ENCODE data around the gene STAC3.

The STAC3 gene

DNA sequence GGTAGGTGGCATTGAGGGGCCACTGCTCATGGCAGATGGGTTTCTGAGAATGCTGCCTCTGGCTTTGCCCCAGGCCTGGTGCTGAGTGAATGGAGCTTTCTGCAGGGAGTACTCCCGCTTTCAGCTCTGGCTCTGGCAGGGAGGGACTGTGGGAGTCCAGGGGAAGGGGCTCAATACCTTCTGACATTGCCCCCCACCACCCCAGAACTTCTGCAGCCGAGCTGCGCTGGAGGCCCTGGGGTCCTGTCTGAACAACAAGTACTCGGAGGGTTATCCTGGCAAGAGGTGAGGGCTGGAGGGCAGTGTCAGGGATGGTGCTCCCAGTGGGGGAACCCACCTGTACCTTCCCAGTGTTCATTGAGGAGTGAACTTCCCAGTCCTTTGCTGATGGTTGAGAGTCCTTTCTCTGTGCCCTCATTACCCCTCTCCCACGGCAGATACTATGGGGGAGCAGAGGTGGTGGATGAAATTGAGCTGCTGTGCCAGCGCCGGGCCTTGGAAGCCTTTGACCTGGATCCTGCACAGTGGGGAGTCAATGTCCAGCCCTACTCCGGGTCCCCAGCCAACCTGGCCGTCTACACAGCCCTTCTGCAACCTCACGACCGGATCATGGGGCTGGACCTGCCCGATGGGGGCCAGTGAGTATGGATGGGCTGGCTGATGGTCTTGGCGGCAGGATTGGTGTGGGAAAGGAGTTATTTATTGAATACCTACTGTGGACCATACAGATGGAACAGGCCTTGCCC, 19.5 kb downstream of the STAC3 start:
- DNase-seq = no peak
- H3K4me1 ChIP-seq = peaks cover 21% of the 10 kb centered on the region
- no peaks in the 10 kb centered on the region for H3K9me3 ChIP-seq
- H3K4me3 ChIP-seq (ENCODE audit: low read depth, low read length) = peak overlapping the region; percentile 89
- peaks cover 37% of the 10 kb centered on the region for H3K36me3 ChIP-seq
- H3K27me3 ChIP-seq = peaks cover 22% of the 10 kb centered on the region
- TF ChIP-seq, protein P1, sequence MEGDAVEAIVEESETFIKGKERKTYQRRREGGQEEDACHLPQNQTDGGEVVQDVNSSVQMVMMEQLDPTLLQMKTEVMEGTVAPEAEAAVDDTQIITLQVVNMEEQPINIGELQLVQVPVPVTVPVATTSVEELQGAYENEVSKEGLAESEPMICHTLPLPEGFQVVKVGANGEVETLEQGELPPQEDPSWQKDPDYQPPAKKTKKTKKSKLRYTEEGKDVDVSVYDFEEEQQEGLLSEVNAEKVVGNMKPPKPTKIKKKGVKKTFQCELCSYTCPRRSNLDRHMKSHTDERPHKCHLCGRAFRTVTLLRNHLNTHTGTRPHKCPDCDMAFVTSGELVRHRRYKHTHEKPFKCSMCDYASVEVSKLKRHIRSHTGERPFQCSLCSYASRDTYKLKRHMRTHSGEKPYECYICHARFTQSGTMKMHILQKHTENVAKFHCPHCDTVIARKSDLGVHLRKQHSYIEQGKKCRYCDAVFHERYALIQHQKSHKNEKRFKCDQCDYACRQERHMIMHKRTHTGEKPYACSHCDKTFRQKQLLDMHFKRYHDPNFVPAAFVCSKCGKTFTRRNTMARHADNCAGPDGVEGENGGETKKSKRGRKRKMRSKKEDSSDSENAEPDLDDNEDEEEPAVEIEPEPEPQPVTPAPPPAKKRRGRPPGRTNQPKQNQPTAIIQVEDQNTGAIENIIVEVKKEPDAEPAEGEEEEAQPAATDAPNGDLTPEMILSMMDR (IDR thresholded peaks at IDR 0.05; ENCODE audit: low read depth, low read length) = no peak

DNA sequence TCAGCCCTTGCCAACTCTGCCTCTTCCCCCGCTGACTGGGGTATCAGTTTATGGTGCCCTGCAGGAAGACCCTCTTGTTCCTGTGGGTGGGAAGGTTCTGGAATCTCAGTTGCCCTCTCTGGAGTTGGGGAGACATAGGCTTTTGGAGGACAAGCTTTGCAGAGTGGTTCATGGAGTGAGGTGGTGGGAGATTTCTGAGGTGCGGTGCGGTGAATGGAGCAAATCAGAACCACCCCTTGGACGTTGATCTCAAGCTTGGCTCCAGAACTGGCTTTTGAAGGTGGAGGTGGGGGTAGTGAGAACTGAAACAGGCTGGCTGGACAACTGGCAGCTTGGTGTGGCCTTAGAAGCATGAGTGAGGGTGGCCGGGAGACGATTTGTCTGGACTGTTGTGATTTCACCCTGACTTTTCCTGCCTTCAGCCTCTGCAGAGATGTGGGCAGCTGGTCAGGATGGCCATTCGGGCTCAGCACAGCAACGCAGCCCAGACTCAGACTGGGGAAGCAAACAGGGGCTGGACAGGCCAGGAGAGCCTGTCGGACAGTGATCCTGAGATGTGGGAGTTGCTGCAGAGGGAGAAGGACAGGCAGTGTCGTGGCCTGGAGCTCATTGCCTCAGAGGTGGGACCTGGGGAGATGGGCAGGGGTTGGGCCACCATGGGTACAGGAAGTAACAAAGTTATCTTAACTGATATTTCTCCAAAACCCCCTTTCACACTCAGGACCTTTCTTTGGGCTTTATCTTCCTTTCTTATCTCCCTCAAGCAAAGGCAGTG, 20.4 kb downstream of the STAC3 start:
- peaks cover 18% of the 10 kb centered on the region for H3K27me3 ChIP-seq
- peak overlapping the region; percentile 89 for H3K4me3 ChIP-seq (ENCODE audit: low read depth, low read length)
- peak; percentile 6 for DNase-seq
- peaks cover 16% of the 10 kb centered on the region for H3K4me1 ChIP-seq
- TF ChIP-seq, protein P1 (IDR thresholded peaks at IDR 0.05; ENCODE audit: low read depth, low read length) = no peak
- H3K36me3 ChIP-seq = peaks cover 37% of the 10 kb centered on the region
- H3K9me3 ChIP-seq = no peaks in the 10 kb centered on the region

DNA sequence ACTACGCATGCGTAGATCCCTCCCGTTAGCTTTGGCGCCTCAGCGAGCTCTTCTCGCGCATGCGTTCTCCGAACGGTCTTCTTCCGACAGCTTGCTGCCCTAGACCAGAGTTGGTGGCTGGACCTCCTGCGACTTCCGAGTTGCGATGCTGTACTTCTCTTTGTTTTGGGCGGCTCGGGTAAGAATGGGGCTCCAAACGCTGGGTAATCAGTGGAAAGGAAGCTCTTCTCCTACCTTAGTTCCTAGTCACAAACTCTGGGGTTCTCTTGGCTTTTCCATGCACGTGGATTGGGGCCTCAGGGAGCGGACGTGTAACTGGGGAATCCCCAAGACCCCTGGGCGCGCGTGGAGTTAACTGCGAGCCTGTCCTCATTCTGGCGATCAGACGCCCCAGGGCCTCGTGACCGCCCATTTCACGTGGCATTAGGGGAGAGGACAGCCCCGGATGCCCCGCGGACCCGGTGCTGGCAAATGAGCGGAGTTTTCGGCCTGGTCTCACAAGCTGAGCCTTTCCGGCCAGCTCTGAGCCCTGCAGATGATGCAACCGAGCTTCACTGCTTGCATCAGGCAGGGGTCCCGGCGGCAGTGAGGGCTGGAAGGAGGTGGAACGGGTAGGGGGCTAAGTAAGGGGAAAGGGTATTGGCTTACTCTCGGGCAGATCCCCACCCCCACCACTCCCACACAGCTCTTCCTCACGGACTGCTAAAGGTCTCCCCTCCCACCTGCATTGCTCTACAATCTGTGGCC, 21.2 kb downstream of the STAC3 start, which contains the start of gene SHMT2:
SHMT2 (plus strand) TSS at position 78 of the 747 bp plus-strand sequence; CDS start at position 146, 68 bp downstream.
- Histone ChIP-seq H3K36me3 (peaks cover 37% of the 10 kb centered on the region), H3K4me3 (ENCODE audit: low read depth, low read length) (peak within 1 kb of the TSS; percentile 89), H3K27me3 (peaks cover 13% of the 10 kb centered on the region), H3K9me3 (no peaks in the 10 kb centered on the region), H3K4me1 (peaks cover 9% of the 10 kb centered on the region)
- TF ChIP-seq, protein P1 (IDR thresholded peaks at IDR 0.05; ENCODE audit: low read depth, low read length) = no peak
- DNase-seq = peak; percentile 97

DNA sequence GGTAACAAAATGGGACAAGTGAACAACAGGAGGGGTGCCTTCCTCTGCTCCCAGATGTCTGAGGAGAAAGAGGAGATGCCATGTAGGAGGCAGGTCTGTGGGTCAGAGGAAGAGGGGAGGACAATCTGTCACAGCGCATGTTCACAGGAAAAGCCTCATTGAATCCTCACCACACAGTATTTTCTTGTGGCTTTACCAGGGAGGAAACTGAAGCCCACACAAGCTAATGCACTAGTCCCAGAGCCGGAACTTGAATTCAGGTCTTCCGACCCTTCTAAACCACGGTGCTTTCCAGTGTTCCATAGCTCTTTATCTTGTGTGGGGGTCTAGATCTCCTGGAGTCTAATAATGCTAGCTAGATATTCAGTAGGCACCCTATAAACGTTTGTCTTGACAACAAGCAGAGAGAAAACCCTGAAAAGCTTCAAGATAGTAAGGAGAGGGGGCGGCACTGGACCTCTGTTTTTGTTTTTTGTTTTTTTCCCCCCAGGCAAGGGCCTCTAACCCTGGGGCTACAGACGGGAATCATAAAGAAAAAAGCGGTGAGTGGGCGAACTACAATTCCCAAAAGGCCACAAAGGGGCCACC, 21.8 kb downstream of the STAC3 start:
- DNase-seq = peak; percentile 1
- Histone ChIP-seq H3K4me3 (ENCODE audit: low read depth, low read length) (peak overlapping the region; percentile 89), H3K9me3 (no peaks in the 10 kb centered on the region), H3K36me3 (peaks cover 35% of the 10 kb centered on the region), H3K27me3 (peaks cover 19% of the 10 kb centered on the region), H3K4me1 (peaks cover 4% of the 10 kb centered on the region)
- TF ChIP-seq, protein P1 (IDR thresholded peaks at IDR 0.05; ENCODE audit: low read depth, low read length) = no peak

DNA sequence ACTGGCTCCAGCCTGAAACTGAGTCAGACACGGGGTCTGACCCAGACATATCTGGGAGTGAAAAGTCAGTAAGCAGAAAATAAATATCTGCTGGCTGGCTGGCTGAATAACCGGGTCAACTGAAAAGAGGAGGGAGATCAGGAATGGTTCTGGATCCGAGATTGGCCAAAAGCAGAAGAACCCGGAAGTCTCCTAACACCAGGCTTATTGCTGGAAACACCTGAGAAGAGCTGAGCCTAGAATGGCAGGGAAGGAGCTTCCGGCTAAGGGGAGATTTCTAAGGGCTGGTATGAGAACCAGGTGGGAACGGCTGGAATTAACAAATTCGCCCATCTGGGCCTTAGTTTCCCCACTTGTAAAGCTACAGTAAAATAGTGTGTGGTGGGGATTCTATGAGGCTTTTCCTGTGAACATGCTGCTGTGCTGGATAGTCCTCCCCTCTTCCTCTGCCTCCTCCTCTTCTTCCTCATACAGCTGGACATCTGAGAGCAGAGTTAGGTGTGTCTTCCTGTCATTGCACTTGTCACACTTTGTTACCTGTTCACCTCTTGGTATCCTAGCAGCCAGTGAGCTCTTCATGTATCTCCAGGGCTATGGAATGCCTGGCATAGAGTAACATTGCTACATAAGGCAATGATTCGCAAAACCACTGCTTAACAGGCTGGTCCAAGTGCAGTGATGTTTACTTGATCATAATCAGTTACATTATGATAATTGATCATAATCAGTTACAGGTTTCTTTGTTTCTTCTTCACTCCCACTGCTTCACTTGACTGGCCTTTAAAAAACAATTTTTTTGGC, 23.5 kb downstream of the STAC3 start:
- no peaks in the 10 kb centered on the region; the same call in 1 of the 2 replicates for H3K4me1 ChIP-seq
- H3K4me3 ChIP-seq (ENCODE audit: low read depth, low read length) = no peak overlapping the region

More for the DNA sequence above, 23.5 kb downstream of the STAC3 start:
- Histone ChIP-seq H3K9me3 (no peaks in the 10 kb centered on the region), H3K36me3 (peaks cover 18% of the 10 kb centered on the region), H3K27me3 (peaks cover 26% of the 10 kb centered on the region)
- TF ChIP-seq, protein P1 (IDR thresholded peaks at IDR 0.05; ENCODE audit: low read depth, low read length) = no peak
- peak; percentile 4 for DNase-seq
